ENCODE data around the gene GTF3C5.

GTF3C5 gene

DNA sequence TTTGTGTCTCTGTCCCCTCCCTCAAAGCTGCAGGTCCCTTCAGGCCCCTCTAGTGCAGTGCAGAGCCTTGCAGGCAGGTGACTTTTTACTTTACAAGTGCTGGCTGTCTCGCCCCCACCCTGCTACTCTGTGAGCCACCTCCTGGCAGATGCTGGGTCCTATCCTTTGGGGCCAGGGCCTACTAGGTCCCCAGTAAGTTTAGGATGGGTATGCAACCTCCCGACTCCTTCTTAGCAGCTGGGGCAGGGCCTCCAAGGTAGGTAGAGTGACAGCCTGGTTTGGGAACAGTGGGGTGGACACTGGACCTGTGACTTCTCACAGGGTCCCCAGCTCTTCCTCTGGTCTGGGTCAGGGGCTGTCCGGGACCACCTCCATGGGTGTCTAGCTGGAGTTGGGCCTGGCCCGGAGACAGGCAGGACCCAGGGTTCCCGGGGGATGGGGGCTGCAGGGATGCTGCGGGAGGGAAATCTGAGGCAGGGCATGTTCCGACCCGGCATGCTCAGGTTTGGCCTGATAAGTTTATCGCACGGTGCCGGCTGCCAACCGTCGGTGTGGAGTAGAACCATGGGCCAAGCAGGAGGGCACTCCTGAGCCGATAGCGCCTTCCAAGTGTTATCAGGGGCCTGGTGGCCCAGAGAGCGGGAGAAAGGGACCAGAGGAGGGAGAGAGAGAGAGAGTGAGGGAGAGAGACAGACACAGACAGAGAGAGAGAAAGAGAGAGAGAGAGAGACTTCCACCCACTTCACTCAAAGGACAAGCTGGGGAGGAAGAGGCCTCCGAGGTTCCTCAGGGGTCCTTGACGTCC is 31.8 kb upstream of the GTF3C5 start:
- H3K27me3 ChIP-seq (replicated peaks; ENCODE audit: control insufficient read depth, insufficient read depth, low read length) = no peaks in the 10 kb centered on the region; the same call in 1 of the 2 replicates
- TF ChIP-seq, protein P1, sequence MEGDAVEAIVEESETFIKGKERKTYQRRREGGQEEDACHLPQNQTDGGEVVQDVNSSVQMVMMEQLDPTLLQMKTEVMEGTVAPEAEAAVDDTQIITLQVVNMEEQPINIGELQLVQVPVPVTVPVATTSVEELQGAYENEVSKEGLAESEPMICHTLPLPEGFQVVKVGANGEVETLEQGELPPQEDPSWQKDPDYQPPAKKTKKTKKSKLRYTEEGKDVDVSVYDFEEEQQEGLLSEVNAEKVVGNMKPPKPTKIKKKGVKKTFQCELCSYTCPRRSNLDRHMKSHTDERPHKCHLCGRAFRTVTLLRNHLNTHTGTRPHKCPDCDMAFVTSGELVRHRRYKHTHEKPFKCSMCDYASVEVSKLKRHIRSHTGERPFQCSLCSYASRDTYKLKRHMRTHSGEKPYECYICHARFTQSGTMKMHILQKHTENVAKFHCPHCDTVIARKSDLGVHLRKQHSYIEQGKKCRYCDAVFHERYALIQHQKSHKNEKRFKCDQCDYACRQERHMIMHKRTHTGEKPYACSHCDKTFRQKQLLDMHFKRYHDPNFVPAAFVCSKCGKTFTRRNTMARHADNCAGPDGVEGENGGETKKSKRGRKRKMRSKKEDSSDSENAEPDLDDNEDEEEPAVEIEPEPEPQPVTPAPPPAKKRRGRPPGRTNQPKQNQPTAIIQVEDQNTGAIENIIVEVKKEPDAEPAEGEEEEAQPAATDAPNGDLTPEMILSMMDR (IDR thresholded peaks at IDR 0.05; ENCODE audit: insufficient read depth, low read length, poor library complexity, severe bottlenecking) = no peak
- no peaks in the 10 kb centered on the region for H3K36me3 ChIP-seq (ENCODE audit: control insufficient read depth, insufficient read depth, low read length)
- DNase-seq (ENCODE audit: extremely low read depth, insufficient read length) = no peak
- H3K4me3 ChIP-seq (replicated peaks; ENCODE audit: low read depth, low read length) = no peak overlapping the region

DNA sequence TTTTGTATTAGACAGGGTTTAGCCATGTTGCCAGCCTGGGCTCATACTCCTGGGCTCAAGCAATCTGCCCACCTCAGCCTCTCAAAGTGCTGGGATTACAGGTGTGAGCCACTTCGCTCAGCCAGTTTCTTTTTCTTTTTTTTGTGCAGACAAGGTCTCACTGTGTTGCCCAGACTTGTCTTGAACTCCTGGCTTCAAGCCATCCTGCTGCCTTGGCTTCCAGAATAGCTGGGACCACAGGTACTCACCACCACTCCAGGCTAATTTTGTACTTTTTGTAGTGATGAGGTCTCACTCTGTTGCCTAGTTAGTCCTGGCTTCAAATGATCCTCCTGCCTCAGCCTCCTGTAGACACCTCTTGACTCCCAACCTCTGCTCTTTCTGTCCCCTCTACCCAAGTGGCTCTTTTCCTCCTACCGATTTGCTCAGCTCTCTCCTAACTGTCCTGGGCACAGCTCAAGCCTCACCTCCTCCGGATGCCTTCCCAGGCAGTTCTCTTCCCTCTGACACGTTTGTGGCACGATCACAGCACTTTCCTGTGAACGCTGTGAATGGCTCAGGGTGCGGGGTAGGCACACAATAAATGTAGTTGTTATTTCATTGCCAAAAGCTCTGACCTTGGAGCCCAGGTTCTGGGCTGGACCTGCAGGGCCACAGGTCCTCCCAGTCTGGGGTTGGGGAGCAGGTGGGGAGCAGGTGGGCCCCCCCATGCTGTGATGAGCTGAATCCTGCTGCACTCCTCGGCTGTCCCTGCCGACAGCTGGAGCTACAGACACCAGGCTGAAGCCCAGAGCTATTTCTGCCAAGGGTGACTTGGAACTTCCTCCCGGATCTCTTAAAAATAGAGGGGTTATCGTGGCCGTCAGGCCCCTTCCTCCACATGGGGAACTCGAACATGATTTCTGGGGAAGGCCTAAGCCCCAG is 28.4 kb upstream of the GTF3C5 start:
- TF ChIP-seq, protein P1 (IDR thresholded peaks at IDR 0.05; ENCODE audit: insufficient read depth, low read length, poor library complexity, severe bottlenecking) = no peak
- DNase-seq (ENCODE audit: extremely low read depth, insufficient read length) = no peak
- Histone ChIP-seq H3K27me3 (replicated peaks; ENCODE audit: control insufficient read depth, insufficient read depth, low read length) (no peaks in the 10 kb centered on the region; the same call in 1 of the 2 replicates), H3K36me3 (ENCODE audit: control insufficient read depth, insufficient read depth, low read length) (no peaks in the 10 kb centered on the region), H3K4me3 (replicated peaks; ENCODE audit: low read depth, low read length) (no peak overlapping the region)

DNA sequence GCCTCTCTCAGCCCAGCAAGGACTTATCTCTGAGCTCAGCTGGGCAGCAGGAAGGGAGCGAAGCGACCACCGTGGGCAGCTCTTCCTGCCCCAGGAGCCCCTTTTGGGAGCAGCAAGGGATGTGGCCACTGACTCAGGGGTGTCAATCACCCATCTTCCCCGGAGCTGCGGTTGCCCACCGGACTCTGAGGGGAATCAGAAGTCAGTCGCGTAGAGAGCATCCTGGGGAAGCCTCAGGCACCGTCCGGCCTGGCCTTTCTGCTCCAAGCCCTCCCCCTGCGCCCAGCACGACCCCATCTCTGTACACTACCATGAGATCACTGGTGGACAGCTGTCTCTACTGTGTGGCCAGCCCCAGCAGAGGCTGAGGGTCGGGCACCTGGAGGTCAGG is 27.7 kb upstream of the GTF3C5 start:
- Histone ChIP-seq H3K27me3 (replicated peaks; ENCODE audit: control insufficient read depth, insufficient read depth, low read length) (no peaks in the 10 kb centered on the region; the same call in 1 of the 2 replicates), H3K36me3 (ENCODE audit: control insufficient read depth, insufficient read depth, low read length) (no peaks in the 10 kb centered on the region), H3K4me3 (replicated peaks; ENCODE audit: low read depth, low read length) (no peak overlapping the region)
- no peak for DNase-seq (ENCODE audit: extremely low read depth, insufficient read length)
- TF ChIP-seq, protein P1 (IDR thresholded peaks at IDR 0.05; ENCODE audit: insufficient read depth, low read length, poor library complexity, severe bottlenecking) = no peak

DNA sequence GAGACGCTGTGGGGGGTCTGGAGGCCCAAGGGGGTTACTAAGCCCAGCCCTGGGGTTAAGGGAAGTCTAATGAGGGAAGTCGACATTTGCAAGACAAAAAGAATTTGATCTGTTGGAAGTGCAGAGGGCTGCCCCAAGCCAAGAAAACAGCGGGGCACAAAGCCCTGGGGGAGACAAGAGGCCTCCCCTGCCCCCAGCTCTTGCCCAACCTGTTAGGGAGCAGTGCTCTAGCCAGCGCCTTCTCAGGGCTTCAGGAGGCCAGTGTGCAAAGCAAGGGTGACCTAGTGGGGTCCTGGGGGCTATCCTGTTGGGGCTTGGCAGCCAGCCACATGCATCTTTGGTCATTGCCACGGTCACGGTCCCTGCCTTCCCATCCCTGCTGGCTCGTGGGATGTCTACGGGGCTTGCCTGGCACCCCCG is 27.1 kb upstream of the GTF3C5 start:
- TF ChIP-seq, protein P1 (IDR thresholded peaks at IDR 0.05; ENCODE audit: insufficient read depth, low read length, poor library complexity, severe bottlenecking) = no peak
- Histone ChIP-seq H3K27me3 (replicated peaks; ENCODE audit: control insufficient read depth, insufficient read depth, low read length) (no peaks in the 10 kb centered on the region; the same call in 1 of the 2 replicates), H3K36me3 (ENCODE audit: control insufficient read depth, insufficient read depth, low read length) (no peaks in the 10 kb centered on the region), H3K4me3 (replicated peaks; ENCODE audit: low read depth, low read length) (no peak overlapping the region)
- no peak for DNase-seq (ENCODE audit: extremely low read depth, insufficient read length)

DNA sequence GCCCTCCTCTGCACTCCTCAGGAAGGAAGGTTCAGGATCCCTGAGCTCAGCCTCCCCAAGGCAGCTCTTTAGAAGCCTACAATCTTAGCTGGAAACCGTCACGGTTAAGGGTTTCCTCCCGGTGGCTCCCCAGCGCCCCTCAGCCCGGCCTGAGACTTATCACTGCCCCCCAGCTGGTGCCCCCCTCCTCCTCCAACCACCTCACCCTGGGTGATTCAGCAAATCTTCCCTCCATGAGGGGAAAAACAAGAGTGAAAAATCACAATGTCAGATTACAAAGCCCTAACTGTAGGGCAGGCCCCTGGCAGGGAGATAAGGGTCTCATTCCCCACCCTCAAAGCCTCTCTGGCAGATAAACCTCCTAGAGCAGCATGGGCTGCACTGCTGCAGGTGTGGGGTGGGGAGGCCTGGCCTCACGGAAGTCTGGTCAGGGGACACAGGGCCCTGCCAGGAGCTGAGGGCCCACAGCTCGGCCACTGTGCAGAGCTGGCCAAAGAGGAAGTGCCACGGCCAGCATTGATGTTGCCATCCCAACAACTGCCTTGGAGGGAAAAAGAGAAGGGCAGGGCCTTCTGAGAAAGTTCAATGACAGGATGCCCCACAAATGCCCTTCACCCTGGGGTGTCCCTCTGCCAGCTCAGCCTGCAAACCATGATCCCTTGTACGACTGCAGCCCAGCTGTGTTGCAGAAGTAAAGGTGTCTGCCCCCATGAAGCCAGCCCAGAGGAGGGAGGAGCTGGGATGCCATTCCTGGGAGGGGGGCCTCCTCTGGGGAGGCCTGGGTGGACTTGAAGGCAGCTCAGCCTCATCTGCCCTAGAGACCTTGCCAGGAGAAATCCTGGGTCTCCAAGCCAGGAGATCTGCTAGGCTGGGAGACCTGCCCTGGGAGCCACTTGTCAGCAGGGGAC is 26.5 kb upstream of the GTF3C5 start:
- no peak for DNase-seq (ENCODE audit: extremely low read depth, insufficient read length)
- TF ChIP-seq, protein P1 (IDR thresholded peaks at IDR 0.05; ENCODE audit: insufficient read depth, low read length, poor library complexity, severe bottlenecking) = no peak
- Histone ChIP-seq H3K36me3 (ENCODE audit: control insufficient read depth, insufficient read depth, low read length) (no peaks in the 10 kb centered on the region), H3K27me3 (replicated peaks; ENCODE audit: control insufficient read depth, insufficient read depth, low read length) (no peaks in the 10 kb centered on the region; the same call in 1 of the 2 replicates), H3K4me3 (replicated peaks; ENCODE audit: low read depth, low read length) (no peak overlapping the region)

Data from GM06990 (cell line).